Tibial nerve (tissue), 4 donors: Measurements from ENCODE around the gene PLPP4. TPM values are rescaled to one million over a fixed set of nuclear protein-coding genes. Genes with fewer than 3 reads are reported as not detected.

Experiments
- DNase-seq, 2 donors: peaks; one replicate each; pipeline ENCODE4 v3.0.0-alpha.2; 2019; ENCODE audit warnings: low spot score in 2 of 2
- H3K27ac ChIP-seq, 4 donors: fragments of 200-600 bp; sonication (generic) in 3 of 4; one replicate each; pipeline ENCODE4 v1.5.1; 2017 to 2019; ENCODE audit warnings: mild to moderate bottlenecking in 1 of 4
- H3K27me3 ChIP-seq, 2 donors: fragments of 200-600 bp; sonication (generic) in 1 of 2; one replicate each; pipeline versions ENCODE4 v1.5.1 to v1.6.0; 2017 to 2019
- H3K36me3 ChIP-seq, 3 donors: fragments of 200-600 bp; sonication (generic); one replicate each; pipeline ENCODE4 v1.5.1; 2018 to 2019
- H3K4me1 ChIP-seq, 4 donors: fragments of 200-600 bp; sonication (generic) in 3 of 4; one replicate each; pipeline ENCODE4 v1.5.1; 2017 to 2019
- H3K4me3 ChIP-seq, 4 donors: fragments of 200-600 bp; sonication (generic) in 3 of 4; one replicate each; pipeline ENCODE4 v1.5.1; 2017 to 2019; ENCODE audit warnings: mild to moderate bottlenecking in 1 of 4, moderate library complexity in 1 of 4
- H3K9me3 ChIP-seq, 4 donors: fragments of 200-600 bp; sonication (generic) in 3 of 4; one replicate each; pipeline ENCODE4 v1.5.1; 2017 to 2019
- EP300 ChIP-seq, 2 donors: sonication (generic); formaldehyde crosslinking; IDR thresholded peaks; one replicate each; pipeline ENCODE4 v1.6.1; 2017; ENCODE audit warnings: antibody characterized with exemption in 2 of 2, mild to moderate bottlenecking in 1 of 2
- POLR2A ChIP-seq, 2 donors: fragments of 450-650 bp; IDR thresholded peaks; one replicate each; pipeline ENCODE4 v1.6.1; 2017; ENCODE audit warnings: antibody characterized with exemption in 2 of 2, mild to moderate bottlenecking in 2 of 2, moderate library complexity in 2 of 2
- WGBS, 2 donors: methylation state at CpG; one replicate each; pipeline ENCODE4 v1.1.5; 2018; 5-methylcytosine and 5-hydroxymethylcytosine counted together
- total RNA-seq, 4 donors: library from RNA; depleted of rRNA; stranded (reverse); fragments of >200 nt; gene quantifications; one replicate each; pipeline ENCODE4 v1.1.0, GENCODE V29; 2016
- TF ChIP-seq, protein P1 (sequence below), 5 experiments: fragments of 200-600 bp in 3 of 5; fragments of 450-650 bp in 2 of 5; sonication (generic) in 3 of 5; IDR thresholded peaks; one replicate each; pipeline ENCODE4 v1.5.1; 2016 to 2019; ENCODE audit warnings: antibody characterized with exemption in 5 of 5, mild to moderate bottlenecking in 3 of 5, moderate library complexity in 2 of 5

PLPP4 gene
- total RNA-seq, 4 donors from 2014 or later: not detected

DNA sequence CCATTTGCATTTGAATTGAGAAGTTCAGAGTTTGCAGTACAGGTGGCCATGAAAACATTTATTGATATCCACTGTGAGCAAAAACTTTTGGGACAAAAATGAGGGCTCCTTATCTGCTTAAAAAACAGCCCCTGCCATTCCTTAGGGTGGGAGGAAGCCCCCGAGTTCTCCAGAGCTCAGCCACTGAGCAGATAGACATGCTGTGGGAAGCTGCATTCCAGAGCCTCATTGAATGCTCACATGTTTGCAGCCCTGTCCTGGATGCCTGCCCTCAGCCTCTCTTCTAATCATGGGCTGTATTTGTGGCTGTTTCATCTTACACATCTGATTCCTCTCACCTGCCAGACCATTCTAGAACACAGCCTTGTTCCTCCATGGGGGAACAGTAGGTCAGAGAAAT lies 33.3 kb downstream of the PLPP4 start:
- TF ChIP-seq POLR2A (IDR thresholded peaks at IDR 0.05): no peak
- no peak for TF ChIP-seq EP300 (IDR thresholded peaks at IDR 0.05)
- TF ChIP-seq, protein P1, sequence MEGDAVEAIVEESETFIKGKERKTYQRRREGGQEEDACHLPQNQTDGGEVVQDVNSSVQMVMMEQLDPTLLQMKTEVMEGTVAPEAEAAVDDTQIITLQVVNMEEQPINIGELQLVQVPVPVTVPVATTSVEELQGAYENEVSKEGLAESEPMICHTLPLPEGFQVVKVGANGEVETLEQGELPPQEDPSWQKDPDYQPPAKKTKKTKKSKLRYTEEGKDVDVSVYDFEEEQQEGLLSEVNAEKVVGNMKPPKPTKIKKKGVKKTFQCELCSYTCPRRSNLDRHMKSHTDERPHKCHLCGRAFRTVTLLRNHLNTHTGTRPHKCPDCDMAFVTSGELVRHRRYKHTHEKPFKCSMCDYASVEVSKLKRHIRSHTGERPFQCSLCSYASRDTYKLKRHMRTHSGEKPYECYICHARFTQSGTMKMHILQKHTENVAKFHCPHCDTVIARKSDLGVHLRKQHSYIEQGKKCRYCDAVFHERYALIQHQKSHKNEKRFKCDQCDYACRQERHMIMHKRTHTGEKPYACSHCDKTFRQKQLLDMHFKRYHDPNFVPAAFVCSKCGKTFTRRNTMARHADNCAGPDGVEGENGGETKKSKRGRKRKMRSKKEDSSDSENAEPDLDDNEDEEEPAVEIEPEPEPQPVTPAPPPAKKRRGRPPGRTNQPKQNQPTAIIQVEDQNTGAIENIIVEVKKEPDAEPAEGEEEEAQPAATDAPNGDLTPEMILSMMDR (IDR thresholded peaks at IDR 0.05): no peak
- no peaks in the 10 kb centered on the region for H3K36me3 ChIP-seq
- H3K9me3 ChIP-seq: no peaks in the 10 kb centered on the region
- H3K4me1 ChIP-seq: no peaks in the 10 kb centered on the region
- no peak for DNase-seq
- WGBS, 2 donors: 44 to 57% methylated on average over 1 of the region's 1 CpG
- H3K27ac ChIP-seq: no peak overlapping the region
- no peaks in the 10 kb centered on the region for H3K27me3 ChIP-seq
- no peak overlapping the region for H3K4me3 ChIP-seq

DNA sequence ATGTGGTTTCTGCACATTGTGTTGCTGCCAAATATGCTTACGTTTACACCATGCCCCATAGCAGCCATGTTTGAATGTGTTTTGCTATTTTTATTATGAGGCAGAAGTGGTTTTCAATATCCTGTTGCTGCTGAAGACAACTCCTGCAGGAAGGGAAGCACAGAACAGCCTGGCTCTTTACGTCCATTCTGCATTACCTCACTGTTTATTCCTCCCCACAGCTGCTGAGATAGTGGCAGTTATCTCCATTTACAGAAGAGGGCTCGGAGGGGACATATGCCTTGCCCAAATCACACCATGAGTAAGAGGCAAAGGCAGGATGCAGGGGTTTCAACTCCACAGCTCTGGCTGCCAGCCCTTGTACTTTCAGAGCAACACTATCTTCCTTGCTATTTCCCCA lies 35.3 kb downstream of the PLPP4 start:
- H3K27me3 ChIP-seq: no peaks in the 10 kb centered on the region
- no peak overlapping the region for H3K4me3 ChIP-seq
- H3K9me3 ChIP-seq: no peaks in the 10 kb centered on the region
- TF ChIP-seq POLR2A (IDR thresholded peaks at IDR 0.05): no peak
- TF ChIP-seq EP300 (IDR thresholded peaks at IDR 0.05): no peak
- TF ChIP-seq, protein P1 (IDR thresholded peaks at IDR 0.05): no peak
- no peak for DNase-seq
- H3K27ac ChIP-seq: no peak overlapping the region
- no peaks in the 10 kb centered on the region for H3K4me1 ChIP-seq
- H3K36me3 ChIP-seq: no peaks in the 10 kb centered on the region
- 27 to 43% methylated on average over 3 of the region's 3 CpGs for WGBS, 2 donors

DNA sequence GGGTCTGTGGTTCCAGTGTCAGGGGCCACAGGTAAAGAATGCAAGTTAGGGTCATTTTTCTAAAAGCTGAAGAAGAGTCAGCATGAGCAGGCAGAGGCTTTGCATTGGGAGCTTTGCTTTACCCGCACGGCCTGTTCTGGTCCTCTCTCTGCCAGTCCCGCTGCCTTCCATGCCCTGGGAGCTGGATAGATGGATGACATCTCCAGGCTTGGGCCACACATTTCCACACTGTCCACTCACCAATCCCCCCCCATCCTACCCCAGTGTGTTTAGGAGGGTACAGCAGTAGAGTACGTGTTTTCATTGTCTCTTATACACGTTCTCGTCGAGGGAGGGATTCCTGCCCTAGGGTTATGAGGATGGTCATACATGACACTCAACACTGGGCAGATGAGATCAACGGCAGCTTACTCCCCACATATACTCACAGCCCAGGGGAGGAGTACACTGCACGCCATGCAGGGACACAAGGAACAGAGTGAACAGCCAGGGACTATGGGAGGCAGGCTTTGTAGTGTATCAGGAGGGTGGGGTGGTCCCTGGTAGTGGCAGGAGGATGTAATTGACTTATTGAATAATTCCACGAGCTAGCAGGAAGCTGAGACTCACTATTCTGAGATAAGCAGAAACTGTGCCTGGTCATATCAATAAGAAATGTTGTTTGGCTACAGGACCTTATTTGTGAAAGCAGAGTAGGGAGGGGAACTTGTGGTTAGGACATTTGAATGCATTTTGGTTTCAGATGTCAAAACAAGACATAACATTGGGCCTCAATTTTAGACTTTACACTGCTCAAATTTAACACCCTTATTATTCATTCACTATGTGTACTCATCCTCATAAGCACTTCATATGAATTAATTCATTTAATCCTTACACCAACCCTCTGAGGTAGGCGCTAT lies 36.6 kb downstream of the PLPP4 start:
- Histone ChIP-seq H3K36me3 (no peaks in the 10 kb centered on the region), H3K27me3 (no peaks in the 10 kb centered on the region), H3K27ac (no peak overlapping the region), H3K9me3 (no peaks in the 10 kb centered on the region), H3K4me1 (no peaks in the 10 kb centered on the region), H3K4me3 (no peak overlapping the region)
- no peak for TF ChIP-seq POLR2A (IDR thresholded peaks at IDR 0.05)
- TF ChIP-seq, protein P1 (IDR thresholded peaks at IDR 0.05): no peak
- TF ChIP-seq EP300 (IDR thresholded peaks at IDR 0.05): no peak
- WGBS, 2 donors: 89 to 91% methylated on average over 11 of the region's 11 CpGs
- DNase-seq: no peak

DNA sequence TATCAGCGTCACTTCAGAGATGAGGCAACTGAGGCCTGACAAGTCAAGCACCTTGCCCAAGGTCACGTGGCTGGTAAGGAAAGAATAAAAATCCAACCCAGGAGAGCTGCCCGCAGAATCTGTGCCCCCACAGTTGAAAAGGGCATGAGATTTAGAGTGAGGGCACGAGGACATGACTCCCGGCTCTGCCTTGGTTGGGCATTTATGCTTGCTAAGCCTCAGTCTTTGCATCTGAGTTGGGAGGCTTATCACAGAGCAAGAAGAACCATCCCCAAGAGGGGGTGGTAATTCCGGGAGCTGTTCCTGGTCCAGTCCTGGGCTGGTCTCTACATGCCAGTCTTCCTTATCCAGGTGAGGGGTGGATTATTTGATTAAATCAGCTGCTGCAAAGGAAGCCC lies 37.3 kb downstream of the PLPP4 start:
- TF ChIP-seq POLR2A (IDR thresholded peaks at IDR 0.05) (no peak), EP300 (IDR thresholded peaks at IDR 0.05) (no peak)
- TF ChIP-seq, protein P1 (IDR thresholded peaks at IDR 0.05): no peak
- Histone ChIP-seq H3K36me3 (no peaks in the 10 kb centered on the region), H3K4me3 (no peak overlapping the region), H3K9me3 (no peaks in the 10 kb centered on the region), H3K27ac (no peak overlapping the region), H3K27me3 (no peaks in the 10 kb centered on the region), H3K4me1 (no peaks in the 10 kb centered on the region)
- DNase-seq: no peak
- WGBS, 2 donors: 87 to 90% methylated on average over 6 of the region's 6 CpGs

DNA sequence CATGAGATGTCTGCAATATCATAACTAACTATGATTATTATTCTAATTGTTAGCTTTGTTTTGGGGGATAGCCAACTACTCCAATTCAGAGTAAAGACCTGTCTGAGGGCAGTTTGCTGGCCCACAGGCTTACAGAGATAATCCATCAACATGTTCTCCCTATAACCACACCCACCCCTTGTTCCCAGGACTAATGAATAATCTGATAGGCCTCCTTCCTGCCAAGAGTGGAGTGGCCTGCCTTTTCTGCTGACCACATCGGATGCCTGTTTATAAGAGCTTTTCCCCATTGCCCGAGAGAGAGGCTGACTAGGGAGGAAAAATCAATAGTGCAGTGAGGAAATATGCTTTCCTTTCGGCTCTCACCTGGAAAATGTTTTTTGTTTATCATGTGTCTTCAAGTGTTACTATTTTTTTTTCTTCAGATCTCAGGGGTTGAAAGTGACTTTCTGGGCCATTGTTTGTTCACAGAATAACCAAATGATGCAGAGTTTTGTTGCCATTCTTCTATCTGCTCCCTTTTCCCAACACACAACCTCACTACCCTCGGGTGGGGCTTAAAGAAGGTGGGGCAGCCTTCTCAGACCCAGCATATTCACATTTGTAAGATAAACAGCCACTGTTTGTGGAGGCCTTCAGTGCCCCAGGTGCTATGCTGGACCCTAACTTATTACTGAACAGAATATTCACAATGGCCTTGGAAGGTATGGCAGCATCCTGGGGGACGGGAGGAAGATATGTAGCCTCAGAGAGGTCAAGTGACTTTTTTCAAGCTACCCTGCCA lies 38.4 kb downstream of the PLPP4 start:
- Histone ChIP-seq H3K27ac (no peak overlapping the region), H3K9me3 (no peaks in the 10 kb centered on the region), H3K4me3 (no peak overlapping the region), H3K27me3 (no peaks in the 10 kb centered on the region), H3K4me1 (no peaks in the 10 kb centered on the region), H3K36me3 (no peaks in the 10 kb centered on the region)
- WGBS, 2 donors: 60 to 61% methylated on average over 5 of the region's 5 CpGs
- TF ChIP-seq POLR2A (IDR thresholded peaks at IDR 0.05) (no peak), EP300 (IDR thresholded peaks at IDR 0.05) (no peak)
- TF ChIP-seq, protein P1 (IDR thresholded peaks at IDR 0.05): no peak
- DNase-seq: no peak
